ENCODE measurements around the gene RPH3AL.

Gene RPH3AL

GRCh38 chr17:300881-301280 is 51.7 kb downstream of the RPH3AL start:
- no peaks in the 10 kb centered on the region for H3K79me1 ChIP-seq (ENCODE audit: low read depth, low read length)
- peaks cover 15 to 16% of the 10 kb centered on the region in 2 donors for H3K4me1 ChIP-seq (ENCODE audit: control insufficient read depth in 2 of 2, insufficient read depth in 1 of 2, low read depth in 1 of 2, low read length in 2 of 2)
- H3K27ac ChIP-seq (replicated peaks; ENCODE audit: low read length): no peak overlapping the region
- peak overlapping the region; percentile 48 for H3K18ac ChIP-seq (ENCODE audit: low read length)
- H2BK120ac ChIP-seq (ENCODE audit: low read depth, low read length): no peak overlapping the region
- no peaks in the 10 kb centered on the region for H3K9me3 ChIP-seq (replicated peaks in 1 of 2; ENCODE audit: control insufficient read depth in 2 of 2, insufficient read depth in 1 of 2, low read depth in 1 of 2, low read length in 2 of 2)
- no peak overlapping the region for H2AFZ ChIP-seq (ENCODE audit: low read length)
- no peak for DNase-seq (ENCODE audit: low spot score)
- H3K27me3 ChIP-seq (ENCODE audit: control insufficient read depth in 3 of 3, insufficient read depth in 3 of 3, low read depth in 1 of 3, low read length in 3 of 3): no peaks in the 10 kb centered on the region
- H4K8ac ChIP-seq (ENCODE audit: low read depth, low read length): no peak overlapping the region
- no CpG with 5 or more reads among the region's 11 CpGs for WGBS, 2 donors (ENCODE audit: extremely low coverage in 2 of 2, insufficient read length in 2 of 2, insufficient replicate concordance in 1 of 2)
- no peak overlapping the region for H3K4me3 ChIP-seq (ENCODE audit: low read length in 2 of 2)
- no peak overlapping the region for H3K4me2 ChIP-seq (ENCODE audit: insufficient read depth, low read length, poor library complexity, severe bottlenecking)
- H3K4ac ChIP-seq (ENCODE audit: low read length): no peak overlapping the region
- H3K14ac ChIP-seq (ENCODE audit: low read length): peak overlapping the region; percentile 38
- no peak overlapping the region for H2BK15ac ChIP-seq (ENCODE audit: low read length)
- H4K91ac ChIP-seq (ENCODE audit: low read depth, low read length, poor library complexity): no peak overlapping the region
- H3K9ac ChIP-seq (ENCODE audit: low read depth, low read length, poor library complexity): peak overlapping the region; percentile 68
- peak overlapping the region; percentile 40 for H3K23ac ChIP-seq (ENCODE audit: low read depth, low read length, poor library complexity)
- H2BK12ac ChIP-seq (ENCODE audit: low read length): no peak overlapping the region
- H2BK5ac ChIP-seq (ENCODE audit: low read length): no peak overlapping the region
- H2AK5ac ChIP-seq (ENCODE audit: low read depth, low read length): no peak overlapping the region
- H3K36me3 ChIP-seq (replicated peaks in 1 of 2; ENCODE audit: control insufficient read depth in 2 of 2, insufficient read depth in 2 of 2, low read length in 2 of 2): no peaks in the 10 kb centered on the region

- no peak for DNase-seq (ENCODE audit: low spot score)
- H2AFZ ChIP-seq (ENCODE audit: low read length): no peak overlapping the region
- no CpG with 5 or more reads among the region's 23 CpGs for WGBS, 2 donors (ENCODE audit: extremely low coverage in 2 of 2, insufficient read length in 2 of 2, insufficient replicate concordance in 1 of 2)
- peak overlapping the region; percentile 88 for H2AK5ac ChIP-seq (ENCODE audit: low read depth, low read length)
- H4K8ac ChIP-seq (ENCODE audit: low read depth, low read length): no peak overlapping the region
- no peak overlapping the region for H3K23ac ChIP-seq (ENCODE audit: low read depth, low read length, poor library complexity)
- H3K18ac ChIP-seq (ENCODE audit: low read length): no peak overlapping the region
- H3K14ac ChIP-seq (ENCODE audit: low read length): peak overlapping the region; percentile 21
- H3K27me3 ChIP-seq (ENCODE audit: control insufficient read depth in 3 of 3, insufficient read depth in 3 of 3, low read depth in 1 of 3, low read length in 3 of 3): no peaks in the 10 kb centered on the region
- peak overlapping the region; percentile 58 for H2BK12ac ChIP-seq (ENCODE audit: low read length)
- no peak overlapping the region for H3K27ac ChIP-seq (replicated peaks; ENCODE audit: low read length)
- H3K36me3 ChIP-seq (replicated peaks in 1 of 2; ENCODE audit: control insufficient read depth in 2 of 2, insufficient read depth in 2 of 2, low read length in 2 of 2): no peaks in the 10 kb centered on the region
- no peak overlapping the region for H3K4ac ChIP-seq (ENCODE audit: low read length)
- peak overlapping the region; percentile 45 for H2BK15ac ChIP-seq (ENCODE audit: low read length)
- no peaks in the 10 kb centered on the region for H3K79me1 ChIP-seq (ENCODE audit: low read depth, low read length)
- no peak overlapping the region for H3K4me3 ChIP-seq (ENCODE audit: low read length in 2 of 2)
- peaks cover 11 to 15% of the 10 kb centered on the region in 2 donors for H3K4me1 ChIP-seq (ENCODE audit: control insufficient read depth in 2 of 2, insufficient read depth in 1 of 2, low read depth in 1 of 2, low read length in 2 of 2)
- no peak overlapping the region for H3K4me2 ChIP-seq (ENCODE audit: insufficient read depth, low read length, poor library complexity, severe bottlenecking)
- no peaks in the 10 kb centered on the region for H3K9me3 ChIP-seq (replicated peaks in 1 of 2; ENCODE audit: control insufficient read depth in 2 of 2, insufficient read depth in 1 of 2, low read depth in 1 of 2, low read length in 2 of 2)
- no peak overlapping the region for H2BK5ac ChIP-seq (ENCODE audit: low read length)
- H3K9ac ChIP-seq (ENCODE audit: low read depth, low read length, poor library complexity): no peak overlapping the region
- H4K91ac ChIP-seq (ENCODE audit: low read depth, low read length, poor library complexity): no peak overlapping the region
- no peak overlapping the region for H2BK120ac ChIP-seq (ENCODE audit: low read depth, low read length)
Measured at GRCh38 chr17:299546-299945, 53.1 kb downstream of the RPH3AL start.

GRCh38 chr17:298791-299450 is 53.7 kb downstream of the RPH3AL start:
- Histone ChIP-seq H4K8ac (ENCODE audit: low read depth, low read length) (no peak overlapping the region), H3K23ac (ENCODE audit: low read depth, low read length, poor library complexity) (no peak overlapping the region), H3K27me3 (ENCODE audit: control insufficient read depth in 3 of 3, insufficient read depth in 3 of 3, low read depth in 1 of 3, low read length in 3 of 3) (no peaks in the 10 kb centered on the region), H2BK12ac (ENCODE audit: low read length) (no peak overlapping the region), H3K4me1 (ENCODE audit: control insufficient read depth in 2 of 2, insufficient read depth in 1 of 2, low read depth in 1 of 2, low read length in 2 of 2) (peaks cover 8 to 9% of the 10 kb centered on the region in 2 donors), H3K4ac (ENCODE audit: low read length) (no peak overlapping the region), H3K18ac (ENCODE audit: low read length) (peak overlapping the region; percentile 64), H3K79me1 (ENCODE audit: low read depth, low read length) (no peaks in the 10 kb centered on the region), H3K9ac (ENCODE audit: low read depth, low read length, poor library complexity) (no peak overlapping the region), H3K9me3 (replicated peaks in 1 of 2; ENCODE audit: control insufficient read depth in 2 of 2, insufficient read depth in 1 of 2, low read depth in 1 of 2, low read length in 2 of 2) (no peaks in the 10 kb centered on the region), H2BK5ac (ENCODE audit: low read length) (no peak overlapping the region), H3K4me3 (ENCODE audit: low read length in 2 of 2) (no peak overlapping the region), H4K91ac (ENCODE audit: low read depth, low read length, poor library complexity) (no peak overlapping the region), H3K27ac (replicated peaks; ENCODE audit: low read length) (no peak overlapping the region), H3K14ac (ENCODE audit: low read length) (no peak overlapping the region), H2AFZ (ENCODE audit: low read length) (no peak overlapping the region), H3K36me3 (replicated peaks in 1 of 2; ENCODE audit: control insufficient read depth in 2 of 2, insufficient read depth in 2 of 2, low read length in 2 of 2) (no peaks in the 10 kb centered on the region), H2AK5ac (ENCODE audit: low read depth, low read length) (peak overlapping the region; percentile 88), H2BK15ac (ENCODE audit: low read length) (peak overlapping the region; percentile 75), H3K4me2 (ENCODE audit: insufficient read depth, low read length, poor library complexity, severe bottlenecking) (no peak overlapping the region), H2BK120ac (ENCODE audit: low read depth, low read length) (no peak overlapping the region)
- no peak for DNase-seq (ENCODE audit: low spot score)
- WGBS, 2 donors (ENCODE audit: extremely low coverage in 2 of 2, insufficient read length in 2 of 2, insufficient replicate concordance in 1 of 2): no CpG with 5 or more reads among the region's 17 CpGs

GRCh38 chr17:297758-298157 is 54.8 kb downstream of the RPH3AL start:
- no peak overlapping the region for H4K91ac ChIP-seq (ENCODE audit: low read depth, low read length, poor library complexity)
- H2BK5ac ChIP-seq (ENCODE audit: low read length): no peak overlapping the region
- no CpG with 5 or more reads among the region's 10 CpGs for WGBS, 2 donors (ENCODE audit: extremely low coverage in 2 of 2, insufficient read length in 2 of 2, insufficient replicate concordance in 1 of 2)
- H3K4me3 ChIP-seq (ENCODE audit: low read length in 2 of 2): no peak overlapping the region
- H4K8ac ChIP-seq (ENCODE audit: low read depth, low read length): no peak overlapping the region
- no peak overlapping the region for H2BK12ac ChIP-seq (ENCODE audit: low read length)
- no peak overlapping the region for H3K14ac ChIP-seq (ENCODE audit: low read length)
- no peak overlapping the region for H2AFZ ChIP-seq (ENCODE audit: low read length)
- peaks cover 8 to 13% of the 10 kb centered on the region in 2 donors for H3K4me1 ChIP-seq (ENCODE audit: control insufficient read depth in 2 of 2, insufficient read depth in 1 of 2, low read depth in 1 of 2, low read length in 2 of 2)
- H3K18ac ChIP-seq (ENCODE audit: low read length): no peak overlapping the region
- no peak overlapping the region for H3K23ac ChIP-seq (ENCODE audit: low read depth, low read length, poor library complexity)
- H3K27ac ChIP-seq (replicated peaks; ENCODE audit: low read length): no peak overlapping the region
- H2BK15ac ChIP-seq (ENCODE audit: low read length): no peak overlapping the region
- DNase-seq (ENCODE audit: low spot score): no peak
- no peaks in the 10 kb centered on the region for H3K79me1 ChIP-seq (ENCODE audit: low read depth, low read length)
- H3K9ac ChIP-seq (ENCODE audit: low read depth, low read length, poor library complexity): no peak overlapping the region
- H3K9me3 ChIP-seq (replicated peaks in 1 of 2; ENCODE audit: control insufficient read depth in 2 of 2, insufficient read depth in 1 of 2, low read depth in 1 of 2, low read length in 2 of 2): no peaks in the 10 kb centered on the region
- no peak overlapping the region for H3K4me2 ChIP-seq (ENCODE audit: insufficient read depth, low read length, poor library complexity, severe bottlenecking)
- H3K4ac ChIP-seq (ENCODE audit: low read length): no peak overlapping the region
- no peaks in the 10 kb centered on the region for H3K27me3 ChIP-seq (ENCODE audit: control insufficient read depth in 3 of 3, insufficient read depth in 3 of 3, low read depth in 1 of 3, low read length in 3 of 3)
- no peaks in the 10 kb centered on the region for H3K36me3 ChIP-seq (replicated peaks in 1 of 2; ENCODE audit: control insufficient read depth in 2 of 2, insufficient read depth in 2 of 2, low read length in 2 of 2)
- no peak overlapping the region for H2BK120ac ChIP-seq (ENCODE audit: low read depth, low read length)
- H2AK5ac ChIP-seq (ENCODE audit: low read depth, low read length): peak overlapping the region; percentile 6
